ENCODE data around the gene PNMA6E.

PNMA6E gene

GRCh38 chrX:153445106-153445855 lies 44.1 kb upstream of the PNMA6E start:
- Histone ChIP-seq H2AFZ (ENCODE audit: low read depth, low read length) (no peak overlapping the region), H3K36me3 (ENCODE audit: insufficient read depth, low read length) (peaks cover 9% of the 10 kb centered on the region; the same call in 1 of the 2 replicates), H3K4me3 (ENCODE audit: low read depth in 1 of 2, low read length in 2 of 2) (no peak overlapping the region), H4K20me1 (ENCODE audit: insufficient read depth, low read length) (no peaks in the 10 kb centered on the region), H3K4me2 (ENCODE audit: insufficient read depth, low read length) (no peak overlapping the region), H3K9me3 (ENCODE audit: insufficient read depth, low read length, severe bottlenecking) (no peaks in the 10 kb centered on the region), H3K79me2 (ENCODE audit: insufficient read depth, low read length) (no peaks in the 10 kb centered on the region), H3K27ac (ENCODE audit: low read length) (no peak overlapping the region), H3K4me1 (ENCODE audit: insufficient read depth, low read length) (no peaks in the 10 kb centered on the region), H3K27me3 (ENCODE audit: insufficient read depth, low read length, poor library complexity) (no peaks in the 10 kb centered on the region), H3K9ac (ENCODE audit: low read depth, low read length) (no peak overlapping the region)
- no peak for TF ChIP-seq EZH2 (IDR thresholded peaks at IDR 0.05; ENCODE audit: borderline replicate concordance, low read depth, low read length, severe bottlenecking)
- TF ChIP-seq CTCF (IDR thresholded peaks at IDR 0.05; ENCODE audit: borderline replicate concordance, extremely low read depth, low read length, poor library complexity, severe bottlenecking): no peak
- DNase-seq (no peak), ATAC-seq (ENCODE audit: insufficient read depth, low read depth) (0 out of 3 replicates have a peak, but pooled peaks have one; percentile 13)

- Histone ChIP-seq H3K9me3 (ENCODE audit: insufficient read depth, low read length, severe bottlenecking) (no peaks in the 10 kb centered on the region), H2AFZ (ENCODE audit: low read depth, low read length) (no peak overlapping the region), H3K9ac (ENCODE audit: low read depth, low read length) (no peak overlapping the region), H3K4me3 (ENCODE audit: low read depth in 1 of 2, low read length in 2 of 2) (no peak overlapping the region), H3K36me3 (ENCODE audit: insufficient read depth, low read length) (peaks cover 5% of the 10 kb centered on the region; the same call in 1 of the 2 replicates), H3K27ac (ENCODE audit: low read length) (no peak overlapping the region), H3K4me2 (ENCODE audit: insufficient read depth, low read length) (no peak overlapping the region), H3K79me2 (ENCODE audit: insufficient read depth, low read length) (no peaks in the 10 kb centered on the region), H3K27me3 (ENCODE audit: insufficient read depth, low read length, poor library complexity) (no peaks in the 10 kb centered on the region), H4K20me1 (ENCODE audit: insufficient read depth, low read length) (no peaks in the 10 kb centered on the region), H3K4me1 (ENCODE audit: insufficient read depth, low read length) (no peaks in the 10 kb centered on the region)
- no peak for DNase-seq
- TF ChIP-seq EZH2 (IDR thresholded peaks at IDR 0.05; ENCODE audit: borderline replicate concordance, low read depth, low read length, severe bottlenecking) (no peak), CTCF (IDR thresholded peaks at IDR 0.05; ENCODE audit: borderline replicate concordance, extremely low read depth, low read length, poor library complexity, severe bottlenecking) (no peak)
- ATAC-seq (ENCODE audit: insufficient read depth, low read depth): no peak
Observed at GRCh38 chrX:153444333-153445011, 43.3 kb upstream of the PNMA6E start.

DNA sequence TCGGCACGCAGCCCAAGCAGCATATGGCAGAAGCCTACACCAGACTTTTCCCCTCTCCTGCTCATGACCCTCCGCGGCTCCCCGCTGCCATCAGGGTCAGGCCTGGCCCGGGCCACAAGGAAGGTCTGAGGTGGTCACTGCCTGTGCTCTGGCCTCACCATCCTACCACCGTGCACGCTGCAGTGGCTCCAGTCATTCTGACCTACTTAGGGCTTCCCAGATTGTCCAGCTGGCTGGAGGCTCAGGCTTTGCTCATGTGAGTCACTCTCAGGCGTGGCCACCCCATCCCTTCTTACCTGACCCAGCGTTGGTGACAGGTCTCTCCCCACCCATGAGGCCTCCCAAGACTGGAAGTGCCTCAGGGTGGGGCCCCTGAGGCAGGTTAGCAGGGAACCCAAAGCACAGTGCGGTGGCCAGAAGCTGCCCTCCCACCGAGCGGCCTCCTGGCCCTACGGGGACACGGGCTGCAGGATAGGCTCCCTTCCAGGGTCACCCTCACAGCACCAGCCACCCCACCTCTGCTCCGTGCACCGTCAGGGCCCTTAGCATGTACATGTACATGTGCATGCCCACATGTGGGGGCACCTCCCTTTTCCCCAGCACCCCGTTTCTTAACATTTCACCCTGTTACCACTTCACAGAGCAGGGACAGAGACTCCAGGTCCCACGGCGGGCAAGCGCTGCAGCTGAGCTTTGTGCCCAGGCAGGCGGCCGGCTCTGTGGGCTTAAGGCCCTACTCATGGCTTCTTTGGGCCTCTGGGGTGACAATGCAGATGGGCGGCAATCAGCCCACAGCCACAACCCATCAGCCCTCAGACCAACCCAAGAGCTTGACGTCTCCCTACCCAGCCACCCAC lies 42.6 kb upstream of the PNMA6E start:
- H3K9me3 ChIP-seq (ENCODE audit: insufficient read depth, low read length, severe bottlenecking): no peaks in the 10 kb centered on the region
- no peaks in the 10 kb centered on the region for H3K27me3 ChIP-seq (ENCODE audit: insufficient read depth, low read length, poor library complexity)
- DNase-seq (no peak), ATAC-seq (ENCODE audit: insufficient read depth, low read depth) (no peak)
- no peak overlapping the region for H3K4me3 ChIP-seq (ENCODE audit: low read depth in 1 of 2, low read length in 2 of 2)
- no peaks in the 10 kb centered on the region for H3K79me2 ChIP-seq (ENCODE audit: insufficient read depth, low read length)
- no peaks in the 10 kb centered on the region for H3K4me1 ChIP-seq (ENCODE audit: insufficient read depth, low read length)
- H4K20me1 ChIP-seq (ENCODE audit: insufficient read depth, low read length): no peaks in the 10 kb centered on the region
- no peak overlapping the region for H3K9ac ChIP-seq (ENCODE audit: low read depth, low read length)
- H3K27ac ChIP-seq (ENCODE audit: low read length): no peak overlapping the region
- H3K4me2 ChIP-seq (ENCODE audit: insufficient read depth, low read length): no peak overlapping the region
- no peak for TF ChIP-seq EZH2 (IDR thresholded peaks at IDR 0.05; ENCODE audit: borderline replicate concordance, low read depth, low read length, severe bottlenecking)
- no peak for TF ChIP-seq CTCF (IDR thresholded peaks at IDR 0.05; ENCODE audit: borderline replicate concordance, extremely low read depth, low read length, poor library complexity, severe bottlenecking)
- no peaks in the 10 kb centered on the region for H3K36me3 ChIP-seq (ENCODE audit: insufficient read depth, low read length)
- H2AFZ ChIP-seq (ENCODE audit: low read depth, low read length): no peak overlapping the region
